Vagina (tissue), 2 donors: Measurements from ENCODE around the gene TLE3. TPM values are rescaled to one million over a fixed set of nuclear protein-coding genes. Genes with fewer than 3 reads are reported as not detected.

Source experiments
- DNase-seq, 2 donors: peaks; one replicate each; pipeline ENCODE4 v3.0.0-alpha.2; 2017; ENCODE audit errors: extremely low spot score in 2 of 2
- H3K27ac ChIP-seq: fragments of 200-600 bp; sonication (generic); one replicate; pipeline ENCODE4 v1.5.1; 2019
- H3K27me3 ChIP-seq: fragments of 200-600 bp; sonication (generic); one replicate; pipeline ENCODE4 v1.5.1; 2019
- H3K36me3 ChIP-seq, 2 donors: fragments of 200-600 bp; sonication (generic); one replicate each; pipeline ENCODE4 v1.5.1; 2017 to 2019
- H3K4me1 ChIP-seq: fragments of 200-600 bp; sonication (generic); one replicate; pipeline ENCODE4 v1.5.1; 2019
- H3K4me3 ChIP-seq, 2 donors: fragments of 200-600 bp; sonication (generic); 1 replicate in 1 of 2; 2 replicates in 1 of 2; pipeline ENCODE4 v1.5.1; 2016 to 2019
- H3K9me3 ChIP-seq: fragments of 200-600 bp; sonication (generic); one replicate; pipeline ENCODE4 v1.5.1; 2019
- POLR2A ChIP-seq, 2 donors: fragments of 450-650 bp; IDR thresholded peaks; one replicate each; pipeline ENCODE4 v1.6.1; 2017; ENCODE audit warnings: antibody characterized with exemption in 2 of 2, mild to moderate bottlenecking in 2 of 2, moderate library complexity in 2 of 2
- POLR2AphosphoS5 ChIP-seq, 2 donors: sonication (generic); formaldehyde crosslinking; IDR thresholded peaks; one replicate each; pipeline ENCODE4 v1.9.0; 2017; ENCODE audit warnings: antibody characterized with exemption in 2 of 2, mild to moderate bottlenecking in 2 of 2, low read depth in 1 of 2; ENCODE audit not compliant: insufficient read depth in 1 of 2
- intact Hi-C: fragments of 100-400 bp; cut with DNase I; formaldehyde crosslinking; loops from one replicate; pipeline ENCODE4 v1.15.1; 2023
- total RNA-seq: library from RNA; depleted of rRNA; stranded (reverse); fragments of >200 nt; gene quantifications from one replicate; pipeline ENCODE4 v1.2.3, GENCODE V29; 2016
- TF ChIP-seq, protein P1 (sequence below), 3 experiments: fragments of 450-650 bp in 2 of 3; fragments of 200-600 bp in 1 of 3; sonication (generic) in 1 of 3; IDR thresholded peaks; one replicate each; pipeline ENCODE4 v1.5.1; 2017 to 2019; ENCODE audit warnings: antibody characterized with exemption in 3 of 3, mild to moderate bottlenecking in 2 of 3, moderate library complexity in 2 of 3

Gene TLE3
- total RNA-seq, 1 donor from 2014 or later, result 64.6 TPM

GRCh38 chr15:70065006-70065722, 32.6 kb downstream of the TLE3 start:
- H3K4me1 ChIP-seq, result peaks cover 36% of the 10 kb centered on the region

DNA sequence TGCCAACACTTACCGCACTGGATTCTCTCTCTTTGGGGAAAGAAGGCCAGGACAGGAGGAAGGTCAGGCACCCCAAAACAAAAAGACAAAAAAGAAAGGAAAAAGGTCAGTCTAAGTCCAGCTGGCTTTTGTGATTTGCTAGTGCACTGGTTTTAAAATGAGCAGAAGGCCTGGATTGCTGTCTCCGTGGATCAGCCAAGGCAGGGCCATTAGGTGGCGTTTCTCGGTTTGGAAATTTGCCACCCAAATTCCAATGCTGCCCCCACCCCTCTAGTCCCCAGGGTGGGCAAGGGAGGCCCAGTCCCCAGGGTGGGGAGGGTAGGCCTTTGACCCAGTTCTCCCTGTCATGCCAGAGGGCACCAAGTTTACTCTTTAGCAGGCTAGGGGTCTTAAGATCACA, 33.3 kb downstream of the TLE3 start:
- peaks cover 0 to 52% of the 10 kb centered on the region in 2 donors for H3K36me3 ChIP-seq
- no peaks in the 10 kb centered on the region for H3K9me3 ChIP-seq
- TF ChIP-seq POLR2AphosphoS5 (IDR thresholded peaks at IDR 0.05; ENCODE audit: insufficient read depth in 1 of 2, low read depth in 1 of 2) (no peak), POLR2A (IDR thresholded peaks at IDR 0.05) (no peak)
- TF ChIP-seq, protein P1, sequence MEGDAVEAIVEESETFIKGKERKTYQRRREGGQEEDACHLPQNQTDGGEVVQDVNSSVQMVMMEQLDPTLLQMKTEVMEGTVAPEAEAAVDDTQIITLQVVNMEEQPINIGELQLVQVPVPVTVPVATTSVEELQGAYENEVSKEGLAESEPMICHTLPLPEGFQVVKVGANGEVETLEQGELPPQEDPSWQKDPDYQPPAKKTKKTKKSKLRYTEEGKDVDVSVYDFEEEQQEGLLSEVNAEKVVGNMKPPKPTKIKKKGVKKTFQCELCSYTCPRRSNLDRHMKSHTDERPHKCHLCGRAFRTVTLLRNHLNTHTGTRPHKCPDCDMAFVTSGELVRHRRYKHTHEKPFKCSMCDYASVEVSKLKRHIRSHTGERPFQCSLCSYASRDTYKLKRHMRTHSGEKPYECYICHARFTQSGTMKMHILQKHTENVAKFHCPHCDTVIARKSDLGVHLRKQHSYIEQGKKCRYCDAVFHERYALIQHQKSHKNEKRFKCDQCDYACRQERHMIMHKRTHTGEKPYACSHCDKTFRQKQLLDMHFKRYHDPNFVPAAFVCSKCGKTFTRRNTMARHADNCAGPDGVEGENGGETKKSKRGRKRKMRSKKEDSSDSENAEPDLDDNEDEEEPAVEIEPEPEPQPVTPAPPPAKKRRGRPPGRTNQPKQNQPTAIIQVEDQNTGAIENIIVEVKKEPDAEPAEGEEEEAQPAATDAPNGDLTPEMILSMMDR (IDR thresholded peaks at IDR 0.05), result no peak
- intact Hi-C loops, result loop anchor here (5.0 kb wide), 1 partner anchor 33 kb away; the partner anchor contains the start of gene TLE3
- no peak overlapping the region for H3K4me3 ChIP-seq
- H3K27me3 ChIP-seq, result no peaks in the 10 kb centered on the region
- DNase-seq, result no peak
- H3K4me1 ChIP-seq, result peaks cover 36% of the 10 kb centered on the region
- no peak overlapping the region for H3K27ac ChIP-seq

More at GRCh38 chr15:70065006-70065722, 32.6 kb downstream of the TLE3 start:
- DNase-seq, result no peak
- peaks cover 0 to 50% of the 10 kb centered on the region in 2 donors for H3K36me3 ChIP-seq
- no peaks in the 10 kb centered on the region for H3K9me3 ChIP-seq
- H3K4me3 ChIP-seq, result no peak overlapping the region
- H3K27me3 ChIP-seq, result no peaks in the 10 kb centered on the region
- H3K27ac ChIP-seq, result no peak overlapping the region
- intact Hi-C loops, result no loop called here
- no peak for TF ChIP-seq POLR2AphosphoS5 (IDR thresholded peaks at IDR 0.05; ENCODE audit: insufficient read depth in 1 of 2, low read depth in 1 of 2)
- no peak for TF ChIP-seq POLR2A (IDR thresholded peaks at IDR 0.05)
- TF ChIP-seq, protein P1 (IDR thresholded peaks at IDR 0.05), result no peak

GRCh38 chr15:70063980-70064379, 33.7 kb downstream of the TLE3 start:
- intact Hi-C loops, result loop anchor here (5.0 kb wide), 1 partner anchor 33 kb away; the partner anchor contains the start of gene TLE3
- no peak overlapping the region for H3K27ac ChIP-seq

GRCh38 chr15:70063261-70063925, 34.3 kb downstream of the TLE3 start:
- Histone ChIP-seq H3K4me1 (peaks cover 36% of the 10 kb centered on the region), H3K27ac (no peak overlapping the region), H3K27me3 (no peaks in the 10 kb centered on the region), H3K36me3 (peaks cover 0 to 52% of the 10 kb centered on the region in 2 donors), H3K4me3 (no peak overlapping the region), H3K9me3 (no peaks in the 10 kb centered on the region)
- intact Hi-C loops, result loop anchor here (5.0 kb wide), 1 partner anchor 34 kb away; the partner anchor contains the start of gene TLE3
- no peak for DNase-seq
- no peak for TF ChIP-seq POLR2AphosphoS5 (IDR thresholded peaks at IDR 0.05; ENCODE audit: insufficient read depth in 1 of 2, low read depth in 1 of 2)
- TF ChIP-seq, protein P1 (IDR thresholded peaks at IDR 0.05), result no peak
- no peak for TF ChIP-seq POLR2A (IDR thresholded peaks at IDR 0.05)

More at GRCh38 chr15:70063980-70064379, 33.7 kb downstream of the TLE3 start:
- Histone ChIP-seq H3K4me3 (no peak overlapping the region), H3K36me3 (peaks cover 0 to 52% of the 10 kb centered on the region in 2 donors), H3K4me1 (peaks cover 36% of the 10 kb centered on the region), H3K27me3 (no peaks in the 10 kb centered on the region), H3K9me3 (no peaks in the 10 kb centered on the region)
- TF ChIP-seq POLR2A (IDR thresholded peaks at IDR 0.05), result no peak
- TF ChIP-seq, protein P1 (IDR thresholded peaks at IDR 0.05), result no peak
- no peak for TF ChIP-seq POLR2AphosphoS5 (IDR thresholded peaks at IDR 0.05; ENCODE audit: insufficient read depth in 1 of 2, low read depth in 1 of 2)
- DNase-seq, result no peak
